Measurements from ENCODE around the gene KLHL25.

Gene KLHL25

GRCh38 chr15:85711580-85712192 is 83.0 kb downstream of the KLHL25 start:
- DNase-seq (ENCODE audit: low spot score): peak; percentile 63

GRCh38 chr15:85710340-85710842 is 84.3 kb downstream of the KLHL25 start:
- no peak for DNase-seq (ENCODE audit: low spot score)
